Osteoblast (primary cell): ENCODE measurements around the gene SYT13. TPM values are rescaled to one million over a fixed set of nuclear protein-coding genes. Genes with fewer than 3 reads are reported as not detected.

Experiments used
- DNase-seq: peaks from one replicate; pipeline ENCODE4 v3.0.0; 2011; ENCODE audit warnings: low spot score, mixed read lengths; ENCODE audit not compliant: insufficient read length; ENCODE audit errors: missing footprints
- H2AFZ ChIP-seq: 2 replicates; pipeline ENCODE4 v1.6.0; 2011; ENCODE audit warnings: mild to moderate bottlenecking, low read length
- H3K27ac ChIP-seq: 2 replicates; pipeline ENCODE4 v1.5.1; 2011; ENCODE audit warnings: mild to moderate bottlenecking, low read depth, low read length, moderate library complexity
- H3K27me3 ChIP-seq: 2 replicates; pipeline ENCODE4 v1.6.0; 2012; ENCODE audit warnings: mild to moderate bottlenecking, control low read depth, inconsistent platforms, low read length, moderate library complexity; ENCODE audit not compliant: insufficient read depth
- H3K36me3 ChIP-seq: 2 replicates; pipeline ENCODE4 v1.5.1; 2011; ENCODE audit warnings: mild to moderate bottlenecking, low read length, control low read depth, moderate library complexity; ENCODE audit not compliant: insufficient read depth
- H3K4me1 ChIP-seq: 2 replicates; pipeline ENCODE4 v1.5.1; 2011; ENCODE audit warnings: mild to moderate bottlenecking, low read length, control low read depth, moderate library complexity; ENCODE audit not compliant: insufficient read depth
- H3K4me2 ChIP-seq: 2 replicates; pipeline ENCODE4 v1.6.0; 2011; ENCODE audit warnings: mild to moderate bottlenecking, low read length; ENCODE audit not compliant: insufficient read depth
- H3K4me3 ChIP-seq: fragments of 200-600 bp; sonication (generic); 3 replicates; pipeline ENCODE4 v1.5.1; 2012; ENCODE audit warnings: mild to moderate bottlenecking, low read length, inconsistent platforms; ENCODE audit not compliant: insufficient read depth
- H3K79me2 ChIP-seq: 2 replicates; pipeline ENCODE4 v1.6.0; 2012; ENCODE audit warnings: mild to moderate bottlenecking, low read length, control low read depth, inconsistent platforms; ENCODE audit not compliant: insufficient read depth
- H3K9me3 ChIP-seq: 2 replicates; pipeline ENCODE4 v1.5.1; 2011; ENCODE audit warnings: low read depth, low read length, control low read depth
- H4K20me1 ChIP-seq: 2 replicates; pipeline ENCODE4 v1.6.0; 2012; ENCODE audit warnings: mild to moderate bottlenecking, low read length, control low read depth; ENCODE audit not compliant: insufficient read depth
- CTCF ChIP-seq: IDR thresholded peaks from 2 replicates; pipeline ENCODE4 v1.5.1; 2011; ENCODE audit warnings: mild to moderate bottlenecking, low read depth, low read length, moderate library complexity; ENCODE audit errors: extremely low read depth
- total RNA-seq: library from RNA; depleted of rRNA; stranded (reverse); fragments of >200 nt; gene quantifications from 2 replicates; pipeline ENCODE4 v1.2.3, GENCODE V29; 2012

SYT13 gene
- total RNA-seq, 1 donor: under 0.01 TPM

GRCh38 chr11:45243967-45244366 is 42.2 kb downstream of the SYT13 start:
- no peak for DNase-seq
- Histone ChIP-seq H4K20me1 (no peaks in the 10 kb centered on the region), H3K27me3 (no peaks in the 10 kb centered on the region), H3K4me1 (no peaks in the 10 kb centered on the region), H3K4me3 (no peak overlapping the region), H3K36me3 (no peaks in the 10 kb centered on the region), H2AFZ (no peak overlapping the region), H3K4me2 (no peak overlapping the region), H3K79me2 (no peaks in the 10 kb centered on the region), H3K9me3 (no peaks in the 10 kb centered on the region), H3K27ac (no peak overlapping the region)
- TF ChIP-seq CTCF: no peak

- H4K20me1 ChIP-seq: no peaks in the 10 kb centered on the region
- H2AFZ ChIP-seq: no peak overlapping the region
- DNase-seq: peak; percentile 66
- H3K9me3 ChIP-seq: no peaks in the 10 kb centered on the region
- H3K27ac ChIP-seq: no peak overlapping the region
- H3K36me3 ChIP-seq: no peaks in the 10 kb centered on the region
- H3K4me2 ChIP-seq: no peak overlapping the region
- H3K4me1 ChIP-seq: peaks cover 5% of the 10 kb centered on the region
- peaks cover 4% of the 10 kb centered on the region for H3K27me3 ChIP-seq
- H3K79me2 ChIP-seq: no peaks in the 10 kb centered on the region
- H3K4me3 ChIP-seq: no peak overlapping the region
- no peak for TF ChIP-seq CTCF
These were observed 46.4 kb downstream of the SYT13 start for GRCh38 chr11:45239733-45240132.

- Histone ChIP-seq H3K4me3 (no peak overlapping the region), H4K20me1 (no peaks in the 10 kb centered on the region), H3K36me3 (no peaks in the 10 kb centered on the region), H3K27me3 (peaks cover 4% of the 10 kb centered on the region), H2AFZ (no peak overlapping the region), H3K9me3 (no peaks in the 10 kb centered on the region), H3K4me1 (peaks cover 5% of the 10 kb centered on the region), H3K79me2 (no peaks in the 10 kb centered on the region), H3K27ac (peak overlapping the region; percentile 40), H3K4me2 (no peak overlapping the region)
- no peak for TF ChIP-seq CTCF
- DNase-seq: peak; percentile 97
These were observed 47.4 kb downstream of the SYT13 start for GRCh38 chr11:45238724-45239123.

GRCh38 chr11:45237711-45238315 is 48.3 kb downstream of the SYT13 start:
- Histone ChIP-seq H3K9me3 (no peaks in the 10 kb centered on the region), H3K27me3 (peaks cover 4% of the 10 kb centered on the region), H3K4me1 (peaks cover 5% of the 10 kb centered on the region), H3K27ac (no peak overlapping the region), H4K20me1 (no peaks in the 10 kb centered on the region), H2AFZ (no peak overlapping the region), H3K79me2 (no peaks in the 10 kb centered on the region), H3K4me2 (no peak overlapping the region), H3K36me3 (no peaks in the 10 kb centered on the region), H3K4me3 (no peak overlapping the region)
- no peak for DNase-seq
- no peak for TF ChIP-seq CTCF
